K562 (cell line): ENCODE results near the gene PAPSS2.
"Not testable (repeated sequence)": the region's sequence is repeated elsewhere in the genome, so short reads cannot be mapped to it uniquely, and the experiment has no call there.

Experiments used
- LEF1 ChIP-seq: fragments of 450-650 bp; IDR thresholded peaks from 2 replicates; pipeline ENCODE4 v1.6.1; 2016; ENCODE audit warnings: mild to moderate bottlenecking
- NFRKB ChIP-seq: fragments of 450-650 bp; IDR thresholded peaks from 2 replicates; pipeline ENCODE4 v1.6.1; 2016; ENCODE audit warnings: low read depth
- POLR2A ChIP-seq: fragments of 450-650 bp; conservative IDR thresholded peaks from 2 replicates; pipeline ENCODE4 v1.6.1; 2016

- not testable (repeated sequence) for TF ChIP-seq NFRKB, LEF1, POLR2A
Measured at GRCh38 chr10:87738253-87738652, 78.6 kb downstream of the PAPSS2 start.
